Nephron progenitor cell (in vitro differentiated cells): Measurements from ENCODE around the gene C8B.

Source experiments
- DNase-seq: peaks from one replicate; pipeline ENCODE4 v3.0.0; 2021
- H3K27ac Mint-ChIP-seq: 2 replicates; pipeline ENCODE4 v1.8.0; 2021; ENCODE audit warnings: mild to moderate bottlenecking, moderate library complexity, mixed read lengths
- H3K27me3 Mint-ChIP-seq: 2 replicates; pipeline ENCODE4 v1.8.0; 2021; ENCODE audit warnings: mild to moderate bottlenecking, low read depth, mixed read lengths; ENCODE audit not compliant: poor library complexity
- H3K36me3 Mint-ChIP-seq: 2 replicates; pipeline ENCODE4 v1.8.0; 2021; ENCODE audit warnings: low read depth, mixed read lengths
- H3K4me1 Mint-ChIP-seq: 2 replicates; pipeline ENCODE4 v1.8.0; 2021; ENCODE audit warnings: mixed read lengths
- H3K4me3 Mint-ChIP-seq: 2 replicates; pipeline ENCODE4 v1.8.0; 2021; ENCODE audit warnings: mild to moderate bottlenecking, moderate library complexity, mixed read lengths
- H3K9me3 Mint-ChIP-seq: 2 replicates; pipeline ENCODE4 v1.8.0; 2021; ENCODE audit warnings: mild to moderate bottlenecking, moderate library complexity, mixed read lengths
- TF ChIP-seq, protein P1 (sequence below): fragments of 200-600 bp; sonication (generic); IDR thresholded peaks from 2 replicates; pipeline ENCODE4 v1.5.0; 2021; ENCODE audit warnings: antibody characterized with exemption

Gene C8B

DNA sequence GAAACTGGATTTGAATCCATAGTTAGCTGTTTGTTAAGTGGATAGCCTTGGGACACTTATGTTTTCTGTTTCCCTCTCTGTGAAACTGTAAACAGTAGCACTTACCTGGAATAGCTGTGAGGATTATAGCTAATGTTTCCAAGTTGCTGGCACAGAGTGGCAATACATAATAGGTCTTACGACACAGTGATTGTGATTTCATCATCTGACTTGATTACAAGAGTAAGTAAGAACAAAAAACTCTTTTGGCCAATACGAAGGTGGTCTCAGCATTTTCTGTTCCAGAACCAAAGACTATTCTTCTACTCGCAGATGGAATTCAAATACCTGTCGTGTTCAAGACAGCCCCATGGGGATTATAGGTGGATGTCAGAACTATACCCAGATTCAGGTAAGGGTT is 2.1 kb downstream of the C8B start:
- TF ChIP-seq, protein P1, sequence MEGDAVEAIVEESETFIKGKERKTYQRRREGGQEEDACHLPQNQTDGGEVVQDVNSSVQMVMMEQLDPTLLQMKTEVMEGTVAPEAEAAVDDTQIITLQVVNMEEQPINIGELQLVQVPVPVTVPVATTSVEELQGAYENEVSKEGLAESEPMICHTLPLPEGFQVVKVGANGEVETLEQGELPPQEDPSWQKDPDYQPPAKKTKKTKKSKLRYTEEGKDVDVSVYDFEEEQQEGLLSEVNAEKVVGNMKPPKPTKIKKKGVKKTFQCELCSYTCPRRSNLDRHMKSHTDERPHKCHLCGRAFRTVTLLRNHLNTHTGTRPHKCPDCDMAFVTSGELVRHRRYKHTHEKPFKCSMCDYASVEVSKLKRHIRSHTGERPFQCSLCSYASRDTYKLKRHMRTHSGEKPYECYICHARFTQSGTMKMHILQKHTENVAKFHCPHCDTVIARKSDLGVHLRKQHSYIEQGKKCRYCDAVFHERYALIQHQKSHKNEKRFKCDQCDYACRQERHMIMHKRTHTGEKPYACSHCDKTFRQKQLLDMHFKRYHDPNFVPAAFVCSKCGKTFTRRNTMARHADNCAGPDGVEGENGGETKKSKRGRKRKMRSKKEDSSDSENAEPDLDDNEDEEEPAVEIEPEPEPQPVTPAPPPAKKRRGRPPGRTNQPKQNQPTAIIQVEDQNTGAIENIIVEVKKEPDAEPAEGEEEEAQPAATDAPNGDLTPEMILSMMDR = no peak
- no peak overlapping the region for H3K27ac Mint-ChIP-seq

DNA sequence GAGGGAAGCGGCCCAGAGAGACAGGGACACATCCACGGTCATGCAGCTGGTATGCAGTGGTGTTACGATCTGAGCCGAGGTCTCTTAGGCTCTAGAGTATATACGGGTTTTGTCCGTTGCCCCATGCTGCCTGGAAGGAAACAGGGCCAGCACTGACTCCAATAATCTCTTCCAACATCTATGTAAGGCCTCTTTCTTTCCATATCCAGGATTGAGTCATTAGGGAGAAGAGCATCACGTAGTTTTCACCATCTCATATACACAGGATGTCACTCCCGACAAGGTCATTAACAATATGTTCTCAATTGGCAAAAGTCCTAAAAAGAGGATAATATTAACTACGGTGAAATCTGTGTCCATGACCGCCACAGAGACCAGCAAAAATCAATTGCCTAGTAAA is 4.4 kb downstream of the C8B start:
- Mint-ChIP-seq H3K9me3 (no peaks in the 10 kb centered on the region), H3K27ac (no peak overlapping the region), H3K27me3 (peaks cover 3% of the 10 kb centered on the region), H3K36me3 (no peaks in the 10 kb centered on the region), H3K4me1 (peaks cover 15% of the 10 kb centered on the region), H3K4me3 (no peak overlapping the region)
- no peak for DNase-seq
- TF ChIP-seq, protein P1 = no peak

More for the DNA sequence above, 2.1 kb downstream of the C8B start:
- H3K27me3 Mint-ChIP-seq = peaks cover 3% of the 10 kb centered on the region
- H3K36me3 Mint-ChIP-seq = no peaks in the 10 kb centered on the region
- no peak overlapping the region for H3K4me3 Mint-ChIP-seq
- no peaks in the 10 kb centered on the region for H3K9me3 Mint-ChIP-seq
- DNase-seq = no peak
- H3K4me1 Mint-ChIP-seq = peaks cover 5% of the 10 kb centered on the region

DNA sequence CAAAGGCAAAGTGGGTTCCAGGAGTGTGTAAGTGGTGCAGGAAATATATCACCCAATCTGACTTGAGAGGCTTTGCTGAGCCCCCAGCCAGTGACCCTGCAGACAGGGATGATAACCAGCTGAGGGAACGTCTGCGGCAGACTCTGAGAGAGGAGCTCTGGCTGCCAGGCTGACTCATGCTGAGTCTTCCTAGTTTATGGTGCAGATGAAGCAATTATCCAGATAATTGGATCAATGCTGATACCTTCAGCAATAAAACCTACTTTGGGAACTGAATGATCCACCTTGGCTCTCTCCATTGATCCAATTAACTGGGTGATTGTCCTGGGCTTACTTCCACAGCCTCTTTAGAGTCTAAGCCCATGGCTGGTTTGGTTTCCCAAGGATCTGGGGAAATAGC is 7.3 kb downstream of the C8B start:
- Mint-ChIP-seq H3K27me3 (peaks cover 19% of the 10 kb centered on the region), H3K36me3 (no peaks in the 10 kb centered on the region), H3K9me3 (no peaks in the 10 kb centered on the region), H3K4me1 (peaks cover 9% of the 10 kb centered on the region), H3K4me3 (no peak overlapping the region), H3K27ac (no peak overlapping the region)
- TF ChIP-seq, protein P1 = no peak
- no peak for DNase-seq

DNA sequence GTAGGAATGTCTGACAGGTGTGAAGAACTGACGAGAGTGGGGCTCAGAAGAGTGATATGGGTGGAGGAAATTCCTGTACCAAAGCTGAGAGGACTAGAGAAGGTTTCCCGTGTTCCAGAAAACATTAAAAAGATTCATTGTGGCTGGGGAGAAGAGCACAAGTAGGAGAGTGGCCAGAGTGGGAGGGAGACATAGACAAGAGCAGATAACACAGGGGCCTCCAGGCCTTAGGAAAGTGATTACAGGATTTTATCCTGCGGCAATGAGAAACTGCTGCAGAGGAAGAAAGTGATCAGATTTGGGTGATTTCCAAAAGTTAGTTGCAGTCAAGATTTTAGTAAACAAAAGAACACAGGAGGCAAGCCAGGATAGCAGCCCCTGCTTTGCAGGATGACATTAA is 7.9 kb downstream of the C8B start:
- peaks cover 19% of the 10 kb centered on the region for H3K27me3 Mint-ChIP-seq
- no peak overlapping the region for H3K4me3 Mint-ChIP-seq
- H3K9me3 Mint-ChIP-seq = no peaks in the 10 kb centered on the region
- TF ChIP-seq, protein P1 = no peak
- DNase-seq = no peak
- H3K27ac Mint-ChIP-seq = peak overlapping the region; percentile 37
- H3K36me3 Mint-ChIP-seq = no peaks in the 10 kb centered on the region
- H3K4me1 Mint-ChIP-seq = peaks cover 9% of the 10 kb centered on the region

DNA sequence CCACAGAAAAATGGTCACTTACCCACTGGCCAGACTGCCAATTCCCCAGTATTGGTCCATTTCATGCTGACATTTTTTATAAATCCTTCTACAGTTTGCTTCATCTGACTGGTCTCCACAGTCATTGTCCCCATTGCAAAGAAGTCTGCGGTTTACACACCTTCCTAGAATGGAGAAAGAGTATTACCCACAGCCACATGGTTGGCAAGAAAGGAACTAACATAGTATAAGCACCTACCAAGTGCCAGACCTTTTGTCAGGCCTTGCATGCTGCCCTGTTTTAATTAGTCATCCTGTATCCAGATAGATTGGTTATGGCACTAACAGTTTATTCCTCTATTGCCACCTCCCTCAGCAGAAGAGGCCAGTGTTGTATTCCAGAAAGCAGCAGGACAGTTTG is 11.2 kb downstream of the C8B start:
- Mint-ChIP-seq H3K27ac (no peak overlapping the region), H3K4me1 (peaks cover 9% of the 10 kb centered on the region), H3K27me3 (peaks cover 18% of the 10 kb centered on the region), H3K9me3 (no peaks in the 10 kb centered on the region), H3K4me3 (no peak overlapping the region), H3K36me3 (no peaks in the 10 kb centered on the region)
- TF ChIP-seq, protein P1 = no peak
- DNase-seq = no peak

DNA sequence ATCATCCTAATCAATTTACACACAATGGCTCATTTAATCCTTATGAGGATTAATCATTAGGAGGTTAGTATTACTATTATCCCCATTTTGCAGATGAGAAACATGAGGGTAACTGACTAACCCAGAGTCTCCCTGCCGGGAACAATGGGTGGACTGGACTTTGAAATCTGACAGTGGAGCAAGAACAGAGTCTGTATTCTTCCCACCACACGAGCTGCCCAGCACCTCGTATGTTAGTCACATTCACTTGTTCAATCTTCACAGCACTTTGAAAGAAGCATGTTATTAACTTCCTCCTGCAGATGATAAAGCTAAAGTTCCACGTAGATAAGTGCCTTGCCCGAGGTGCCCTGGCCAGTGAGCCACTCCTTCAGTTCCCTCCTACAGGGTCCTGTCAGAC is 12.4 kb downstream of the C8B start:
- Mint-ChIP-seq H3K4me3 (no peak overlapping the region), H3K4me1 (peaks cover 9% of the 10 kb centered on the region), H3K27ac (no peak overlapping the region), H3K27me3 (peaks cover 18% of the 10 kb centered on the region), H3K36me3 (no peaks in the 10 kb centered on the region), H3K9me3 (no peaks in the 10 kb centered on the region)
- no peak for DNase-seq
- TF ChIP-seq, protein P1 = no peak
